Esophagus squamous epithelium (tissue), 5 donors: ENCODE data around the gene MPO. TPM values are rescaled to one million over a fixed set of nuclear protein-coding genes. Genes with fewer than 3 reads are reported as not detected.

Experiments
- DNase-seq: peaks from one replicate; lab custom pipeline; 2025; lab: John Stamatoyannopoulos, UW
- H3K27ac ChIP-seq, 4 donors: fragments of 200-600 bp; sonication (generic); one replicate each; pipeline ENCODE4 v1.5.1; 2016 to 2019; ENCODE audit warnings: mild to moderate bottlenecking in 1 of 4
- H3K27me3 ChIP-seq, 4 donors: fragments of 200-600 bp; sonication (generic); 1 replicate in 3 of 4; 2 replicates in 1 of 4; pipeline versions ENCODE4 v1.5.1 to v1.6.0; 2017 to 2021; ENCODE audit warnings: antibody characterized with exemption in 1 of 4
- H3K36me3 ChIP-seq, 3 donors: fragments of 200-600 bp; sonication (generic); one replicate each; pipeline ENCODE4 v1.5.1; 2016 to 2019
- H3K4me1 ChIP-seq, 3 donors: fragments of 200-600 bp; sonication (generic); one replicate each; pipeline ENCODE4 v1.5.1; 2017 to 2019
- H3K4me3 ChIP-seq, 4 donors: fragments of 200-600 bp; sonication (generic); 1 replicate in 3 of 4; 2 replicates in 1 of 4; pipeline ENCODE4 v1.5.1; 2016 to 2019; ENCODE audit warnings: mild to moderate bottlenecking in 2 of 4, moderate library complexity in 1 of 4
- H3K9me3 ChIP-seq, 3 donors: fragments of 200-600 bp; sonication (generic); one replicate each; pipeline ENCODE4 v1.5.1; 2016 to 2019
- CTCF ChIP-seq, 6 experiments: fragments of 450-650 bp in 4 of 6; fragments of 200-600 bp in 2 of 6; sonication (generic) in 2 of 6; IDR thresholded peaks; one replicate each; pipeline ENCODE4 v1.5.1; 2016 to 2019; ENCODE audit warnings: antibody characterized with exemption in 6 of 6, mild to moderate bottlenecking in 4 of 6, moderate library complexity in 4 of 6
- POLR2A ChIP-seq, 4 donors: fragments of 450-650 bp; IDR thresholded peaks; one replicate each; pipeline ENCODE4 v1.6.1; 2017; ENCODE audit warnings: antibody characterized with exemption in 4 of 4, mild to moderate bottlenecking in 4 of 4, moderate library complexity in 3 of 4
- WGBS, 2 donors: methylation state at CpG; one replicate each; pipeline ENCODE4 v1.1.5; 2018; 5-methylcytosine and 5-hydroxymethylcytosine counted together
- intact Hi-C: fragments of 100-400 bp; cut with DNase I; formaldehyde crosslinking; loops from one replicate; pipeline ENCODE4 v1.15.0; 2022
- total RNA-seq, 4 donors: library from RNA; depleted of rRNA; stranded (reverse); fragments of >200 nt; gene quantifications; one replicate each; pipeline ENCODE4 v1.1.0, GENCODE V29; 2016
- donor health status: DM: yes; HTN: yes; CAD: no.

The MPO gene
- total RNA-seq = not detected

GRCh38 chr17:58280480-58281217 is at the start of gene MPO:
TSS of gene MPO (minus strand) at chr17:58280935. CDS start at chr17:58280758, 177 bp downstream.
- H3K4me3 ChIP-seq = no peak within 1 kb of the TSS
- 69 to 77% methylated on average over 4 to 5 of the region's 5 CpGs for WGBS, 2 donors
- H3K36me3 ChIP-seq = no peaks in the 10 kb centered on the region
- DNase-seq = no peak
- intact Hi-C loops = no loop called here
- H3K9me3 ChIP-seq = no peaks in the 10 kb centered on the region
- peaks cover 0 to 75% (median 0%) of the 10 kb centered on the region in 4 donors for H3K27me3 ChIP-seq
- no peak for TF ChIP-seq CTCF (IDR thresholded peaks at IDR 0.05)
- TF ChIP-seq POLR2A (IDR thresholded peaks at IDR 0.05) = no peak
- no peak within 1 kb of the TSS for H3K27ac ChIP-seq
- peaks cover 0 to 15% (median 0%) of the 10 kb centered on the region in 3 donors for H3K4me1 ChIP-seq

- no peak for TF ChIP-seq POLR2A (IDR thresholded peaks at IDR 0.05)
- no peak for TF ChIP-seq CTCF (IDR thresholded peaks at IDR 0.05)
- H3K9me3 ChIP-seq = no peaks in the 10 kb centered on the region
- H3K4me1 ChIP-seq = peaks cover 0 to 25% (median 4%) of the 10 kb centered on the region in 3 donors
- H3K27me3 ChIP-seq = peaks cover 0 to 24% (median 0%) of the 10 kb centered on the region in 4 donors
- peak overlapping the region in 1 of 4 donors; percentile 85 for H3K27ac ChIP-seq
- intact Hi-C loops = no loop called here
- no peaks in the 10 kb centered on the region for H3K36me3 ChIP-seq
- WGBS, 2 donors = 54 to 59% methylated on average over 4 of the region's 4 CpGs
- H3K4me3 ChIP-seq = peak overlapping the region in 3 of 4 donors; percentile 44 to 64 (median 50)
- no peak for DNase-seq
Observed at GRCh38 chr17:58329810-58330537, 49.2 kb upstream of the MPO start.

- Histone ChIP-seq H3K4me1 (peaks cover 3 to 27% (median 6%) of the 10 kb centered on the region in 3 donors), H3K9me3 (no peaks in the 10 kb centered on the region), H3K4me3 (peak overlapping the region in 2 of 4 donors; percentile 21 to 42), H3K27ac (peak overlapping the region in 2 of 4 donors; percentile 28 to 42), H3K36me3 (no peaks in the 10 kb centered on the region), H3K27me3 (peaks cover 0 to 31% (median 0%) of the 10 kb centered on the region in 4 donors)
- TF ChIP-seq CTCF (IDR thresholded peaks at IDR 0.05) (peak in 3 of 6 experiments; percentile 12 to 31 (median 19)), POLR2A (IDR thresholded peaks at IDR 0.05) (no peak)
- no peak for DNase-seq
- intact Hi-C loops = no loop called here
- 43% methylated on average over 11 to 14 of the region's 16 CpGs for WGBS, 2 donors
Observed at GRCh38 chr17:58329035-58329809, 48.5 kb upstream of the MPO start.

GRCh38 chr17:58328195-58329034 is 47.7 kb upstream of the MPO start, which contains the start of gene TSPOAP1:
TSS of gene TSPOAP1 (minus strand) at chr17:58328795. CDS start at chr17:58327920, 875 bp downstream.
- Histone ChIP-seq H3K27ac (peak within 1 kb of the TSS in 2 of 4 donors; percentile 28 to 42), H3K9me3 (no peaks in the 10 kb centered on the region), H3K27me3 (peaks cover 0 to 31% (median 0%) of the 10 kb centered on the region in 4 donors), H3K4me3 (peak within 1 kb of the TSS in 2 of 4 donors; percentile 21 to 42), H3K36me3 (no peaks in the 10 kb centered on the region), H3K4me1 (peaks cover 5 to 35% (median 6%) of the 10 kb centered on the region in 3 donors)
- no peak for DNase-seq
- no peak for TF ChIP-seq CTCF (IDR thresholded peaks at IDR 0.05)
- no peak for TF ChIP-seq POLR2A (IDR thresholded peaks at IDR 0.05)
- intact Hi-C loops = no loop called here
- WGBS, 2 donors = 16 to 35% methylated on average over 8 to 12 of the region's 23 CpGs
